HG03045 (cell line): ENCODE data around the gene TENT5C.

Experiments used
- ATAC-seq: cut with Tn5 transposase; IDR thresholded peaks from one replicate; pipeline ENCODE4 v1.9.1; 2021; ENCODE audit warnings: mild to moderate bottlenecking, moderate library complexity; ENCODE audit not compliant: unreplicated experiment

The TENT5C gene

GRCh38 chr1:117572546-117572945 lies 33.3 kb upstream of the TENT5C start:
- ATAC-seq = no peak

- ATAC-seq = no peak
Measured at GRCh38 chr1:117573386-117574023, 32.3 kb upstream of the TENT5C start.

- no peak for ATAC-seq
Measured at GRCh38 chr1:117574161-117574835, 31.6 kb upstream of the TENT5C start.

GRCh38 chr1:117575586-117576225 lies 30.1 kb upstream of the TENT5C start:
- ATAC-seq = no peak

GRCh38 chr1:117576236-117576635 lies 29.6 kb upstream of the TENT5C start:
- ATAC-seq = no peak

GRCh38 chr1:117577191-117577885 lies 28.5 kb upstream of the TENT5C start:
- no peak for ATAC-seq

GRCh38 chr1:117578466-117578865 lies 27.4 kb upstream of the TENT5C start:
- no peak for ATAC-seq

- no peak for ATAC-seq
Measured at GRCh38 chr1:117579221-117579906, 26.5 kb upstream of the TENT5C start.

- no peak for ATAC-seq
Measured at GRCh38 chr1:117580436-117580835, 25.4 kb upstream of the TENT5C start.

GRCh38 chr1:117580882-117581281 lies 25.0 kb upstream of the TENT5C start:
- ATAC-seq = no peak

- no peak for ATAC-seq
Measured at GRCh38 chr1:117581391-117581943, 24.4 kb upstream of the TENT5C start.

GRCh38 chr1:117582451-117582850 lies 23.4 kb upstream of the TENT5C start:
- ATAC-seq = no peak

GRCh38 chr1:117583247-117583646 lies 22.6 kb upstream of the TENT5C start:
- ATAC-seq = no peak

- no peak for ATAC-seq
Measured at GRCh38 chr1:117584181-117584580, 21.7 kb upstream of the TENT5C start.

GRCh38 chr1:117585086-117585485 lies 20.8 kb upstream of the TENT5C start:
- ATAC-seq = no peak

GRCh38 chr1:117586337-117586736 lies 19.5 kb upstream of the TENT5C start:
- no peak for ATAC-seq

- ATAC-seq = no peak
Measured at GRCh38 chr1:117586747-117587498, 18.9 kb upstream of the TENT5C start.

GRCh38 chr1:117587499-117588356 lies 18.1 kb upstream of the TENT5C start:
- no peak for ATAC-seq

- no peak for ATAC-seq
Measured at GRCh38 chr1:117589544-117589943, 16.3 kb upstream of the TENT5C start.
